GM21528 (cell line): ENCODE results near the gene RAD9B.

Source experiments
- ATAC-seq: cut with Tn5 transposase; IDR thresholded peaks from one replicate; pipeline ENCODE4 v1.9.1; 2021; ENCODE audit warnings: mild to moderate bottlenecking, moderate library complexity; ENCODE audit not compliant: unreplicated experiment, low FRiP score

RAD9B gene

DNA sequence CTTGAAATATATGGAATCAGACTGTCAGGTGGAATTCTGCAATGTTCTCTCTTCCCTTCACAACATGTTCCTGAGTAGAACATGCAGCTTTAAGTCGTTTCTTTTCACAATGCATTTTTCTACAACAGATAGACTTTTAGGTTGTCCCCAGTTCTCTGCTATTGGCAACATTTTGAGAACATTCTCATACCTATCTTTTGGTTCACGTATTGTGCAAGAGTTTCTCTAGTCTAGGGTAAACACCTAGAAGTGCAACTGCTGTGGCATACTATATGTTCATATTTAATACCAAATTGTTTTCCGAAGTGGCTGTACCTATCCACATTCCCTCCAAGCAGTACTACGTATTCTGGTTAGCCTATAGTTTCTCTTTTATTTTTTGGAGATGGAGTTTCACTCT lies 48.9 kb downstream of the RAD9B start:
- no peak for ATAC-seq
